ENCODE results near the gene SCYL1.

Gene SCYL1

DNA sequence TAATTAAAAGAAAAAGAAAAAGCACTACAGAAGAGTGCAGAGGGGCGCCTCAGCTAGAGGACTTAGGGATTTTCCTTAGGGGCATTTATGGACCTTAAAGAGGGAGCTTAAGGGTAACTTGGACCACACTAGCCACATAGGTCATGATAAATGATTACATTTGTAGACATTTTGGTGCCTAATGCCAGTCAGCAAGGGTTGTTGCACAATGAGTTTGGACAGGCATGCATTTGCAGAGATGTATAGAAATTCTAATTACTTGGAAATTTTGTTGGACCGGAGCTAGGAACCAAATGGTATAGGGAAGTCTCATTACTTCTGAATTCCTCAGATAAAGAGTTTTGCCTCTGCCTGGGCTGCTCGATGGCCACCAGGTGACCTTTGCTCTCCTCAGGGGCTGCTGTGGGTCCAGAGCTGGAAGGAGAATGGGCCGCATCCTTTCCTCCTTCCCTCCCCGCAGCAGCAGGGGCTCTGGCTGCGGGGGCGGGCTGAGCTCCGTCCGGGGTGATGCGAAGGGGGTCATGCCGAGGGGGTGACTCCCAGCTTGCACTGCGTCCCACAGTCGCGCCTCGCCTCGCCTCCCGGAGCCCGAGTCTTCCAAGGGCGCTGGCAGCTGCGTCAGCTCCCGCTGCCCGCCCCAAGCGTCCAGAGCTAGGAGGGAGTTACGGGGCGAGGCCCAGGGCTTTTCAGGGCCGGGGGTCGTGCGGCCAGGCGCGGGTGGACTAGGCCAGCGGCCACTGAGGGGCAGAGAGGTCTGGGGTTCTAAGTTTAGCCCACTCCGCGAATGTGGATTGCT, 46.3 kb upstream of the SCYL1 start:
- Histone ChIP-seq H3F3A (ENCODE audit: insufficient read depth, low read length) (peaks cover 11% of the 10 kb centered on the region), H3K4me3 (ENCODE audit: low read depth, low read length, poor library complexity, severe bottlenecking) (no peak overlapping the region), H3K4me1 (ENCODE audit: insufficient read depth, low read length, severe bottlenecking) (peaks cover 47% of the 10 kb centered on the region), H3K79me2 (ENCODE audit: insufficient read depth, low read length) (no peaks in the 10 kb centered on the region), H3K27me3 (ENCODE audit: insufficient read depth, low read length) (no peaks in the 10 kb centered on the region), H3K9ac (ENCODE audit: low read length) (no peak overlapping the region), H3K36me3 (ENCODE audit: insufficient read depth, low read length) (no peaks in the 10 kb centered on the region), H4K20me1 (ENCODE audit: insufficient read depth, low read length) (no peaks in the 10 kb centered on the region), H3K9me2 (ENCODE audit: low read depth, low read length) (no peaks in the 10 kb centered on the region), H2AFZ (ENCODE audit: low read length) (no peak overlapping the region), H3K4me2 (ENCODE audit: low read length) (no peak overlapping the region), H3K27ac (ENCODE audit: low read depth, low read length, poor library complexity, severe bottlenecking) (no peak overlapping the region), H3K9me3 (ENCODE audit: low read length) (no peaks in the 10 kb centered on the region)
- TF ChIP-seq EZH2 (IDR thresholded peaks at IDR 0.05; ENCODE audit: borderline replicate concordance, low read length) = no peak
- no peak for TF ChIP-seq CTCF (IDR thresholded peaks at IDR 0.05; ENCODE audit: low read length)

DNA sequence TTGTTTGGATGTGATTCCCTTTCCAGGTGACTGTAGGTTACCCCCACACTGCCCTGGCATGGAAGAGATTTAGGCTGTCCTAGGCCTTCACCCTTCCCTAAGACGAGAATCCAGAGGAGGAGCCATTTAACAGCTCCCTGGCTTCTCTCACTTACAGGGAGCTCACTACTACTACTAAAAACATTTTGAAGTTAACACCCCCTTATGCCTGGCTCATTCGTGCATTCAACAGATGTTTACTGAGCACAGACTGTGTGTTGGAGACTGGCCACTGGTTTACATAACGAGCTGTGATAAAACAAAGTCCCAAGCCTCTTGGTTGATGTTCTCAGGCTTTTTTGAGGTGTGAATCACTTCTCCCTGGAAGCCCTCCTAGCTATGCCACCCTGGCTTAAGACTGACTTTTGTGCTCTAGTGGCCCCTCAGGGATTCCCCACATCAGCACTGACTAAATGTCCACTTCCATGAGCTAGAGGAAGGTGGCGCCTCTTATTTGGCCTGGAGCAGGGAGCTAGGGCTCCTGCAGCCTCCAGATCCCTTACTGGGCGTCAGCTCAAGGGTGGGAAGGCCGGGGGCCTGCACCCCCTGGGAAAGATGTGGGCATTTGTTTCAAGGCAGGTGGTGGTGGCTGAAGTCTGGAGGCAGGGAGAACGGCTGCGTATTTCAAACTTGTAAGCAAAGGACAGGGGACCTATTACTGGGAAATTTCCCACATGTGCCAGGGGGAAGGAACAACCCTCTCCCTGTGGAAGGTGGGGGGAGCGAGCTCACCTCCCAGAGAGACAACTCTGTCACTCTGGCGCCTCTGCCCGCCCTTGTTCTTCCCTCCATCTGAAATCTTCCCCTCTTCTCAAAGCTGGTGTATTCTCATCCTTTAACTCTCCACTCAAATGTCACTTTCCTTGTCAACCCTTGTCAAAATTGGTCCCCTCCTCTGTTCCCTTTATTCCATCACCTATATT, 45.4 kb upstream of the SCYL1 start:
- Histone ChIP-seq H3K4me1 (ENCODE audit: insufficient read depth, low read length, severe bottlenecking) (peaks cover 49% of the 10 kb centered on the region), H2AFZ (ENCODE audit: low read length) (no peak overlapping the region), H3K9ac (ENCODE audit: low read length) (peak overlapping the region; percentile 4; the same call in 1 of the 2 replicates), H3K79me2 (ENCODE audit: insufficient read depth, low read length) (no peaks in the 10 kb centered on the region), H3K4me2 (ENCODE audit: low read length) (no peak overlapping the region), H4K20me1 (ENCODE audit: insufficient read depth, low read length) (no peaks in the 10 kb centered on the region), H3K9me3 (ENCODE audit: low read length) (no peaks in the 10 kb centered on the region), H3K36me3 (ENCODE audit: insufficient read depth, low read length) (no peaks in the 10 kb centered on the region), H3K27me3 (ENCODE audit: insufficient read depth, low read length) (no peaks in the 10 kb centered on the region), H3K4me3 (ENCODE audit: low read depth, low read length, poor library complexity, severe bottlenecking) (no peak overlapping the region), H3K9me2 (ENCODE audit: low read depth, low read length) (no peaks in the 10 kb centered on the region), H3K27ac (ENCODE audit: low read depth, low read length, poor library complexity, severe bottlenecking) (peak overlapping the region; percentile 19), H3F3A (ENCODE audit: insufficient read depth, low read length) (peaks cover 11% of the 10 kb centered on the region)
- no peak for TF ChIP-seq EZH2 (IDR thresholded peaks at IDR 0.05; ENCODE audit: borderline replicate concordance, low read length)
- 0 out of 2 replicates have a peak, but pooled peaks have one; percentile 11 for TF ChIP-seq CTCF (IDR thresholded peaks at IDR 0.05; ENCODE audit: low read length)

- no peak for TF ChIP-seq CTCF (IDR thresholded peaks at IDR 0.05; ENCODE audit: low read length)
- no peak for TF ChIP-seq EZH2 (IDR thresholded peaks at IDR 0.05; ENCODE audit: borderline replicate concordance, low read length)
- no peaks in the 10 kb centered on the region for H3K79me2 ChIP-seq (ENCODE audit: insufficient read depth, low read length)
- no peak overlapping the region for H3K4me2 ChIP-seq (ENCODE audit: low read length)
- H4K20me1 ChIP-seq (ENCODE audit: insufficient read depth, low read length) = no peaks in the 10 kb centered on the region
- H3K27me3 ChIP-seq (ENCODE audit: insufficient read depth, low read length) = no peaks in the 10 kb centered on the region
- no peaks in the 10 kb centered on the region for H3K36me3 ChIP-seq (ENCODE audit: insufficient read depth, low read length)
- H3K27ac ChIP-seq (ENCODE audit: low read depth, low read length, poor library complexity, severe bottlenecking) = no peak overlapping the region
- H3K9ac ChIP-seq (ENCODE audit: low read length) = no peak overlapping the region
- H3F3A ChIP-seq (ENCODE audit: insufficient read depth, low read length) = no peaks in the 10 kb centered on the region
- no peaks in the 10 kb centered on the region for H3K9me3 ChIP-seq (ENCODE audit: low read length)
- peaks cover 58% of the 10 kb centered on the region for H3K4me1 ChIP-seq (ENCODE audit: insufficient read depth, low read length, severe bottlenecking)
- no peaks in the 10 kb centered on the region for H3K9me2 ChIP-seq (ENCODE audit: low read depth, low read length)
- no peak overlapping the region for H3K4me3 ChIP-seq (ENCODE audit: low read depth, low read length, poor library complexity, severe bottlenecking)
- H2AFZ ChIP-seq (ENCODE audit: low read length) = no peak overlapping the region
Observed at GRCh38 chr11:65482306-65482850, 42.5 kb upstream of the SCYL1 start.
